ENCODE results near the gene TACC2. TPM values are rescaled to one million over a fixed set of nuclear protein-coding genes. Genes with fewer than 3 reads are reported as not detected.

The TACC2 gene
- total and polyA plus RNA-seq, 8 donors, result 17.9 to 43.6 (median 23.6) TPM

GRCh38 chr10:122018491-122018890 lies 29.5 kb downstream of the TACC2 start:
- Histone ChIP-seq H3K4me3 (no peak overlapping the region), H3K4me1 (peaks cover 0 to 4% (median 2%) of the 10 kb centered on the region in 3 donors)
- WGBS, 2 donors, result 70 to 82% methylated on average over 7 of the region's 7 CpGs

DNA sequence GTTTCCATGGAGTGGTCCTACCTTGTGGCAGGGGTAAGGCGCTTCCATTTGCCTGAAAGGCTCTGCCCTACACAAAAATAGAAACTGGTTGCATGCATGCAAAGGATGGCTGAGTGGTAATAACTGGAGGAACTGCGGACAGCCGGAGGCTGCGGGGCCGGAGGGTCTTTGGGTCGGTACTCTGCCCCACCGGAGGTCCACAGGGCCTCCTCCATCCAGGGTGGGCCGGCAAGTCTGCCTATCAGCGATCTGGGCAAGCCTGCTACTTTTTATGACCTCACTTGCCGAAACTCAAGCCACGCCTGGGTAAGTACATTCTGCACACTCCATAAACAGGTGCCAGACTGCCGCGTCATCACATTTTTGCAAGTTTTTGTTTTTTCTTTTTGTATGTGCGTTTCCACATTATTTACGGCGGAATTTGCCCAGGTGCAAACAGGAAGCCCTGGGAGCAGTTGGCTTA lies 30.0 kb downstream of the TACC2 start:
- Histone ChIP-seq H3K36me3 (no peaks in the 10 kb centered on the region), H3K9me3 (no peaks in the 10 kb centered on the region), H3K4me1 (peaks cover 0 to 4% (median 0%) of the 10 kb centered on the region in 3 donors), H3K27me3 (no peaks in the 10 kb centered on the region), H3K4me3 (peak overlapping the region in 2 of 4 donors; percentile 9 to 29), H3K27ac (peak overlapping the region in 3 of 4 donors; percentile 27 to 69 (median 48))
- intact Hi-C loops (cut with DNase I), result no loop called here
- no peak for TF ChIP-seq CTCF (IDR thresholded peaks at IDR 0.05)
- FAIRE-seq, result no peak
- peak; percentile 59 to 76 (median 69) for ATAC-seq
- 68 to 80% methylated on average over 16 of the region's 16 CpGs for WGBS, 2 donors
- peak in 3 of 6 donors; percentile 19 to 46 (median 32) for DNase-seq

More at GRCh38 chr10:122018491-122018890, 29.5 kb downstream of the TACC2 start:
- Histone ChIP-seq H3K9me3 (no peaks in the 10 kb centered on the region), H3K27me3 (no peaks in the 10 kb centered on the region), H3K27ac (peak overlapping the region in 2 of 4 donors; percentile 27 to 69), H3K36me3 (no peaks in the 10 kb centered on the region)
- intact Hi-C loops (cut with DNase I), result no loop called here
- FAIRE-seq, result no peak
- TF ChIP-seq CTCF (IDR thresholded peaks at IDR 0.05), result no peak
- no peak for ATAC-seq
- no peak for DNase-seq

DNA sequence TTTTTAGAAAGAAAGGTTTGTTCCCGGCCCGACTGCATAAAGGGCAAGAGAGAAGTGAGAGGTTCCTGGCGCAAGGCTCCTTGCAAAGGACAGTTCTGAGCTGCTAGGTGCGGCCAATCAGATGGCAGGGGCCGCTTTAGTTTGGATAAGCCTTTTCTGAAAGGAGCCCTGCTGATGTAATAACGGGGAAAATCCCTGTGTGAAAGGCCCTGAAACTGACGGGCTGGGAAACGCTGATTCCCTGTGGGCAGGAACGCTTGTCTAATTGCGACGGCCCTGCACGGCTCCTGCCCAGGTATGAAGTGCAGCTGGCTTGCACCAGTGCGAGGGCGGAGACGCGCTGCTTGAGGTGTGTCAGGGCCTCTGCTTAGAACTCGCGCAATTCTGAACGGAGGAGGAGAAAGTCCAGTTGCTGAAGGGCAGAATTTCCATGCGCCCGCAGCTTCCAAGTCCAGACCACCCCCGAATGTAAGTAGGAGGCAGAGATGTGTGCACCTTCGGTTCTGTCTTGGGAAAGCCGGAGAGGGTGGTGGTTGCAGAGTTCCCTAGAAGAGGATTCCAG lies 30.5 kb downstream of the TACC2 start:
- Histone ChIP-seq H3K27me3 (no peaks in the 10 kb centered on the region), H3K4me1 (peaks cover 0 to 4% (median 0%) of the 10 kb centered on the region in 3 donors), H3K27ac (peak overlapping the region in 3 of 4 donors; percentile 27 to 69 (median 48)), H3K36me3 (no peaks in the 10 kb centered on the region), H3K4me3 (peak overlapping the region in 2 of 4 donors; percentile 9 to 29), H3K9me3 (no peaks in the 10 kb centered on the region)
- WGBS, 2 donors, result 27 to 30% methylated on average over 24 of the region's 24 CpGs
- DNase-seq (peak; percentile 57 to 79 (median 66)), ATAC-seq (peak; percentile 78 to 94 (median 90)), FAIRE-seq (no peak)
- no peak for TF ChIP-seq CTCF (IDR thresholded peaks at IDR 0.05)
- intact Hi-C loops (cut with DNase I), result no loop called here

GRCh38 chr10:122020226-122020625 lies 31.3 kb downstream of the TACC2 start:
- FAIRE-seq (no peak), ATAC-seq (no peak), DNase-seq (no peak)
- H3K9me3 ChIP-seq, result no peaks in the 10 kb centered on the region
- intact Hi-C loops (cut with DNase I), result no loop called here
- peak overlapping the region in 1 of 4 donors; percentile 29 for H3K4me3 ChIP-seq
- 86 to 88% methylated on average over 6 of the region's 6 CpGs for WGBS, 2 donors
- no peak for TF ChIP-seq CTCF (IDR thresholded peaks at IDR 0.05)
- H3K27me3 ChIP-seq, result no peaks in the 10 kb centered on the region
- H3K4me1 ChIP-seq, result peaks cover 0 to 4% (median 0%) of the 10 kb centered on the region in 3 donors
- no peaks in the 10 kb centered on the region for H3K36me3 ChIP-seq
- H3K27ac ChIP-seq, result peak overlapping the region in 1 of 4 donors; percentile 69

DNA sequence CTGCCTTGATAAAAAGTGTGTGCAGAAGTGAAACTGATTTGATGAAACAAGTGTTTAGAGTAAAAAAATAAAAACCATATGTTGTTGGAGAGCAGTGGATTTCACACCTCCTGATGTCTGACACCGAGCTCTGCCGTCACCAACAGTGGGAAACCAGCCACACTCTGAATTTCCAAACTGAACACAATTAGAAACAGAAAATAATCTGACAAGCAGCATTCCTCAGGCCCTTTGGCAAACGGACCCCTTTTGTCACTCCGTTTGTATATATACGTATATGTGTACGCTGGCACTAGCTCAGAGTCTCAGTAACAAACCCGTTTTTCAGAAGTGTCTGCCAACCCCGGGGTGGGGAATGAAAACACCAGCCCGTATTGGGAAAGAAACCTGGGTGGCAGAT lies 32.4 kb downstream of the TACC2 start:
- TF ChIP-seq CTCF (IDR thresholded peaks at IDR 0.05), result no peak
- Histone ChIP-seq H3K27me3 (no peaks in the 10 kb centered on the region), H3K36me3 (no peaks in the 10 kb centered on the region), H3K27ac (peak overlapping the region in 1 of 4 donors; percentile 50), H3K4me1 (peaks cover 0 to 4% (median 0%) of the 10 kb centered on the region in 3 donors), H3K4me3 (no peak overlapping the region), H3K9me3 (no peaks in the 10 kb centered on the region)
- ATAC-seq, result peak in 2 of 4 donors; percentile 38 to 55
- DNase-seq, result no peak
- 43 to 44% methylated on average over 9 of the region's 9 CpGs for WGBS, 2 donors
- intact Hi-C loops (cut with DNase I), result no loop called here
- no peak for FAIRE-seq

Measured in pancreas (tissue), 10 donors.